HG02938 (cell line): ENCODE results near the gene TSPEAR.

Experiments
- ATAC-seq: cut with Tn5 transposase; IDR thresholded peaks from one replicate; pipeline ENCODE4 v1.9.1; 2021; ENCODE audit warnings: mild to moderate bottlenecking, moderate library complexity; ENCODE audit not compliant: unreplicated experiment

The TSPEAR gene

DNA sequence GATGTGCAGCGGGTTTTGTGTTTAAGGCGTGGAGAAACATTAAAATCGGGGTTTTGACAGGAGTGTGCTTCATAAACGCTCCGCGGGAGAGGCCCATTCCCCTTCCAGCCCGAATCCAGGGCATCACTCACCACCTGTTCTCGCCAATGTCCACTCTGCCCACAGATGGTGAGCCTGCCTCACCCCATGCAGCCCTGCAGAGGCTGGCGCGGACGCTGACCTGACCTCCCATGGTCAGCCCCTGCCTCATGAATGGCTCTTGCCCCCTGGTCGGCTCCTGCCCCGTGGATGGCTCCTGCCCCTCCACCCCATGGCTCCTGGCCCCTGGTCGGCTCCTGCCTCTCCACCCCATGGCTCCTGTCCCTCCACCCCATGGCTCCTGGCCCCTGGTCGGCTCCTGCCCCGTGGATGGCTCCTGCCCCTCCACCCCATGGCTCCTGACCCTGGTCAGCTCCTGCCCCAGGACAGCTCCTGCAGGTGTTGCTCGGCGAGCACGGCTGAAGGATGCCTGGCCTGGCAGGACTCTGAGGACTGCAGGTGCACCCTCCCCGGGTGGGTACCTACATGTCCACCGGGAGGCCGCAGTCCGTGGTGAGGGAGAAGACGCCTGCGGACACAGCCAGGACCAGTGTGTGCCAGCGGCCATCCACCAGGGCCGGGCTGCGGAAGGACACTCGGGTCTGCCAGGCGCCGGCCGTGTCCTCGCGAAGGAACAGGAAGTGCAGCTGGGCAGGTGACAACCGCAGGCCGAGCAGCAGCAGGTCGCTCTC lies 178.1 kb downstream of the TSPEAR start:
- ATAC-seq = no peak

GRCh38 chr21:44532712-44533111 lies 178.7 kb downstream of the TSPEAR start:
- ATAC-seq = no peak

GRCh38 chr21:44531606-44532564 lies 179.5 kb downstream of the TSPEAR start:
- ATAC-seq = no peak

DNA sequence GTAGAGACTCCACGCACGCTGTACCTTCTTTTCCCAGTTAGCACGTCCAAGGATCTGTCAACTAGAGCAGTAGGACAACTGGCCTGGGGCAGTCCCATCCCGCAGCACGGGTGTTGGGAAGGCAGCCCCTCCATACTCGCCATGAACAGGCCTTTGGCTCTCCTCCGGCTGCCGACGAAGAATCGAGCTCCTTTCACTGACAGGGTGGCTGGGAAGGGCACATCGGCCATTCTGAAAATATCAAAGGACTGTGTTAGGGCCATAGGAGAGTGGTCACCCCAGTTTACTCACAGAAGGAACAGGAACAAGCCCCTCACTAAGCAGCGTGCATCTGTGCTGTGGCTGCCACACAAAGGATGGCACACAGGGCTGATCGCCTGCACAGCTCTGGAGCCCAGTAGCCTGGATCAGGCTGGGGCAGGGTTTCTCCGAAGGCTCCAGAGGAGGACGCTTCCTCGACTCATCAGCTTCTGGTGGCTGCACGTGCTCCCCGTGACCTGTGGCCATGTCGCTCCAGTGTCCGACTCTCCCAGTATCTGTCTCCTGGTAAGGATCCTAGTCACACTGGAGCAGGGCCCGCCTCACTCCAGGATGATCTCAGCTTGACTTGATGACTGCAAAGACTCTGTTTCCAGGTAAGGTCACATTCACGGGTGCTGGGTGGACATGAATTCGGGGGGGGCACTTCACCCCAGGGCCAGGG lies 180.3 kb downstream of the TSPEAR start:
- no peak for ATAC-seq

GRCh38 chr21:44530221-44530902 lies 181.0 kb downstream of the TSPEAR start:
- no peak for ATAC-seq

- no peak for ATAC-seq
Measured at GRCh38 chr21:44529503-44530125, 181.8 kb downstream of the TSPEAR start.

- ATAC-seq = no peak
Measured at GRCh38 chr21:44529011-44529421, 182.4 kb downstream of the TSPEAR start.

- no peak for ATAC-seq
Measured at GRCh38 chr21:44528634-44528995, 182.8 kb downstream of the TSPEAR start.

GRCh38 chr21:44527983-44528633 lies 183.3 kb downstream of the TSPEAR start:
- no peak for ATAC-seq

GRCh38 chr21:44527156-44527982 lies 184.0 kb downstream of the TSPEAR start:
- no peak for ATAC-seq

- ATAC-seq = no peak
Measured at GRCh38 chr21:44526096-44526997, 185.0 kb downstream of the TSPEAR start.

- ATAC-seq = no peak
Measured at GRCh38 chr21:44525391-44526095, 185.8 kb downstream of the TSPEAR start.

DNA sequence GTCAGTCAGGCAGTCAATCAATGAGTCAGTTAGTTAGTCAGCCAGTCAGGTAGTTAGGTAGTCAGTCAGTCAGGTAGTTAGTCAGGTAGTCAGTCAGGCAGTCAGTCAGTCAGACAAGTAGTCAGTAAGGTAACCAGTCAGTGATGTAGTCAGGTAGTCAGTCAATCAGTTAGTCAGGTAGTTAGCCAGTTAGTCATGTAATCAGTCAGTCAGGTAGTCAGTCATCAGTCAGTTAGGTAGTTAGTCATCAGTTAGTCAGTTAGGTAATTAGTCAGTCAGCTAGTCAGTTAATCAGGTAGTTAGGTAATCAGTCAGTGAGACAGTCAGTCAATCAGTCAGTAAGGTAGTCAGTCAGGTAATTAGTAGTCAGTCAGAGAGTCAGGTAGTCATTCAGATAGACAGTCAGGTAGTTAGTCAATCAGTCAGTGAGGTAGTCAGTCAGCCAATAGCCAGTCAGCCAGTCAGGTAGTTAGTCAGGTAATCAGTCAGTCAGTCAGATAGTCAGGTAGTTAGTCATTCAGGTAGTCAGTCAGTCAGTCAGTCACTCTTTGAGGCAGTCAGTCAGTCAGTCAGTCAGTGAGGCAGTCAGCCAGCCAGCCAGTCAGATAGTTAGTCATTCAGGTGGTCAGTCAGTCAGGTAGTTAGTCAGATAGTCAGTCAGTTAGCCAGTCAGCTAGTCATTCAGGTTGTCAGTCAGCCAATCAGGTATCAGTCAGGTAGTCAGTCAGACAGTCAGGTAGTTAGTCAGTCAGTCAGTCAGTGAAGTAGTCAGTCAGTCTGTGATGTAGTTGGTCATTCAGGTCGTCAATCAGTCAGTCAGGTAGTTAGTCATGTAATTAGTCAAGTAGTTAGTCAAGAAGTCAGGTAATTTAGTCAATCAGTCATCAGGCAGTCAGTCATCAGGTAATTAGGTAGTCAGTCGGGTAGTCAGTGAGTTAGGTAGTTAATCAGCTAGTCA lies 186.7 kb downstream of the TSPEAR start:
- no peak for ATAC-seq

DNA sequence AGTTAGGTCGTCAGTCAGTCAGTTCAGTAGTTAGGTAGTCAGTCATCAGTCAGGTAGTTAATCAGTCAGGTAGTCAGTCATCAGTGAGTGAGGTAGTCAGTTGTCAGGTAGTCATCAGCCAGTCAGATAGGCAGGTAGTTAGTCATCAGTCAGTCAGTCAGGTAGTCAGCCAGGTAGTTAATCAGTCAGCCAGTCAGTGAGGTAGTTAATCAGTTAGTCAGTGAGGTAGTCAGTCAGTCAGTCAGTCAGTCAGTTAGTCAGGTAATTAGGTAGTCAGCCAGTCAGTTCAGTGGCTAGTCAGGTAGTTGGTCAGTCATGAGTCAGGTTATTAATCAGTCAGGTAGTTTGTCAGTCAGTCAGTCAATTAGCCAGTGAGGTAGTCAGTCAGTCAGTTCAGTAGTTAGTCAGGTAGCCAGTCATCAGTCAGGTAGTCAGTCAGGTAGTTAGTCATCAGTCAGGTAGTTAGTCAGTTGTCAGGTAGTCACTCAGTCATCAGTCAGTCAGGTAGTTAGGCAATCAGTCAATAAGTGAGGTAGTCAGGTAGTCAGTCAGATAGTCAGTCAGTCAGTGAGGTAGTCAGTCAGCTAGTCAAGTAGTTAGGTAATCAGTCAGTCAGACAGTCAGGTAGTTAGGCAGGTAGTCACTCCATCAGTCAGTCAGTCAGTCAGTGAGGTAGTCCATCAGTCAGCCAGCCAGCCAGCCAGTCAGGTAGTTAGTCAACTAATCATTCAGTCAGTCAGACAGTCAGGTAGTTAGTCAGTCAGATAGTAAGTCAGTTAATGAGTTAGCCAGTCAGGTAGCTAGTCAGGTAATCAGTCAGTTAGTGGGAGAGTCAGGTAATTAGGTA lies 187.6 kb downstream of the TSPEAR start:
- ATAC-seq = no peak

DNA sequence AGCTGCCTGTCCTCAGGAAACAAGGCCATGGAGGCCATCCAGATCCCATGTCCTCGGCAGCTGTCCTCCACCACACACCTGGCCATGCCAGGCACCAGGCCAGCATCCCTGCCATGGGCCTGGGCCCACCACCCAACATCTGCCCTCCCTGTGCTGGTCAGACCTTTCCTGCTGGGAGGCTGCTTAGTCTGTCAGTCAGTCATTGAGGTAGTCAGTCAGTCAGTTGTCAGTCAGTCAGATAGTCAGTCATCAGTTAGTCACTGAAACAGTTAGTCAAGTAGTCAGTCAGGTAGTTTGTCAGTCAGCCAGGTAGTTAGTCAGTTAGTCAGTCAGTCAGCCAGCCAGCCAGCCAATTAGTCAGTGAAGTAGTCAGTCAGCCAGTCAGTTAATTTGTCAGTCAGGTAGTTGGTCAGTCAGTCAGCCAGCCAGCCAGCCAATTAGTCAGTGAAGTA lies 188.6 kb downstream of the TSPEAR start:
- no peak for ATAC-seq
